ENCODE results near the gene ATM.
A peak's percentile ranks its signal among the peaks of the same experiment; 100 is the strongest.
"Not testable (repeated sequence)": the region's sequence is repeated elsewhere in the genome, so short reads cannot be mapped to it uniquely, and the experiment has no call there.

The ATM gene

DNA sequence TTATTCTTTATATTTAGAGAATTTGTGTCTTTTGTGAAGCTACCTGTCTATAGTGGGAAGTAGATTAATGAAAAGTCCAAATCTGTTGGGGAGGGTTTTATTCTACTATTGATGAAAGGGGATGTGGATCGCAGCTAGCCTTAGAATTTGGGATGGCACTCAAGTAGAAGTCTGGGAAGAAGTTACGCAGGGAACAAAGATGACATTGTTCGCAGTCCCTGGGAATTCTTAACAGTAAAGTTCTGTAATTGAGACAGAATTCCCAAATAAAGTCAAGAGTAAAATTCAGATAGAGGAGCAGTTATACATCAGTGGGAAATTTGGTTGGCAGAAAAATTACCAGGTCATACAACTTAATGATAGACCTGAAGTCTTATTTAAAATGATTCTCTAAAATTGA, 64.1 kb downstream of the ATM start:
- DNase-seq (ENCODE audit: low spot score), result no peak

DNA sequence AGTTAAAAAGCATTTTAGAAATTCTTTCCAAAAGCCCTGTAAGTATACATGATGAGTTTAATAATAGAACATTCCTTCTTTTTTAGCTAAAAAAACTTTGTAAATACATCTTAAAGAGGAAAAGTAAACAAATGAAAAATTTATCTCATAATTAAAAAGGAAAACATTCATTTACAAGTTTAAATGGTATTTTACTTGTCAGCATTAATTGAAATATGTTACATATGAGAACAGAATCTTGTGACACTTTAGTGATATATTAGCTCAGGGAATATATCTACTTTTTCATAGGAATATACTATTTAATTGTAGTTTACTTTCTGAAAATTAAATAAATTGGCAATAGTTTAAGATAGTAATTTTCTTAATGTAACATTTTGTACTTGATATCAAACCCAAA, 66.2 kb downstream of the ATM start:
- DNase-seq (ENCODE audit: low spot score), result not testable (repeated sequence)

DNA sequence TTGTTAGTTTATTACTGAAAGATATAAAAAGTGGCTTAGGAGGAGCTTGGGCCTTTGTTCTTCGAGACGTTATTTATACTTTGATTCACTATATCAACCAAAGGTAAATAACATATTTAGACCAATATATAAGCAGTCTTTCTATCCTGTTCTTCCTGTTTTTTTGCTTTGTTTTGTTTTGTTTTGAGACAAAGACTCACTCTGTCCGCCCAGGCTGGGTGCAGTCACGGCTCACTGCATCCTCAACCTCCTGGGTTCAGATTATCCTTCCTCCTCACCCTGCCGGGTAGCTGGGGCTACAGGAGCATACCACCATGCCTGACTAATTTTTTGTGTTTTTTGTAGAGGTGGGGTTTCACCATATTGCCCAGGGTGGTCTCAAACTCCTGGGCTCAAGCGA, 66.8 kb downstream of the ATM start:
- DNase-seq (ENCODE audit: low spot score), result no peak

- DNase-seq (ENCODE audit: low spot score), result no peak
These were observed 70.4 kb downstream of the ATM start for GRCh38 chr11:108293229-108293628.

DNA sequence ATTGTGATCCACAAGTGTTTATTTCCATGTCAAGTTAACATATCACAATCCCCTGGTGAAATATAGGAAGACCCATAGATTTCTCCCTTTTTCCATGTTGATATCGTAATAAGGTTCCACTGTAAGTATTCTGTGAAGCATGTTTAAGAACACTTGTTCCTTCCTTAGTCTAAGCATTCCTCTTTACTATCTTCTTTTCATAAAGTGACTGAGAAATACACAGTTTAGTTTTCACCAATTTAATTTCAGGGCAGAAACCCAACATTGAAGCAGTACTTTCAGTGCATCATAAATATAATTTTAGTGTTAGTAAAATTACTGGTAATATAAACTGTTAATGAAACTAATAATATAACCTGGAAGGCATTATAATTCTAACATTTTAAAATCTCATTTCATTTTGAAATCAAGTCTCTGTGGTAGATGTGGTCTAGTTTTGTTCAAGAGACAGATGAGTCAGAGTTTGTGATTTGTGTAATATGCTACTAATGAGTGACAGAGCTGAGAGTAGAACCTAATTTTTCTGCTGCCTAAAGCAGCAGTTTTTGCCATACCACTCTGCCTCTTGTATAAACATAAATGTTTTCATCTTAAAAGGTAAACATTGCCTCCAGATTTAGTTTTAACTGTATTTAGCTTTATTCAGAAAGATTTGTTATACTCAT, 79.4 kb downstream of the ATM start:
- no peak for DNase-seq (ENCODE audit: low spot score)

- no peak for DNase-seq (ENCODE audit: low spot score)
These were observed 84.9 kb downstream of the ATM start for GRCh38 chr11:108307751-108308150.

DNA sequence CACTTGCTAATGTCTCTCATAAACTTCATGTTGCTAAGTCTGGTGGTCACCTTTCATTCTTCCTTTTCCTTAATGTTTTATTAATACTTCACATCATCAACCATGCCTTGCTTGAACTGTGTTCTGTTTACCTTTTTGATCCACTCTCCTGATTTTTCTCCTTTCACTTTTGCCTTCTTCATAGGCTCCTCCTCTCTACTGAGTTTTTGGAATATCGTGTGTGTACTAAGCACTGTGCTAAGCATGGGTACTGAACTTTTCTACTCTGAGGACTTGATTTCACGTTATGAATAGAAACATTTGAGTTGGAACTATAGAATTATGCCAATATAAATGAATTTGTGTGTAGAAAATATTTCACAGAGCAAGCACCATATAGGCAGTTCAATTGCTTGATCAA, 90.6 kb downstream of the ATM start:
- DNase-seq (ENCODE audit: low spot score), result no peak

DNA sequence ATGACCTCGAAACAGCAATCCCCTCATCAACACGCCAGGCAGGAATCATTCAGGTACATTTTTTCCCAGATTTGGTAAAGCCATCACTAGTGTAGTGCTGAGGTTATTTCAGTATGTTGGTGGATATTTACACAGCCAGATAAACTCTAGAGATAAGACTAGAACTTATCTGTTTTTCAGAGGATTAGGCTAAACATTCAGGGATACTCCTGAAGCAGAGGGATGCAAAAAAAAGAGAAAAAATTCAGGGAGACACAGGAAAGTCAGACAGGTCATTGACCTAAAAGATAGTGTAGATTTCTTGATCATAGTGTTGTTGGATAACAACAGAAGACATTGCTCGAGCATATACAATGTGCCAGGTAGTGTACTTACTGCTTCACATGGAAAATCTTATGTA, 93.2 kb downstream of the ATM start:
- DNase-seq (ENCODE audit: low spot score), result no peak

GRCh38 chr11:108319541-108320145, 96.8 kb downstream of the ATM start:
- DNase-seq (ENCODE audit: low spot score), result no peak

GRCh38 chr11:108322666-108323065, 99.8 kb downstream of the ATM start:
- no peak for DNase-seq (ENCODE audit: low spot score)

DNA sequence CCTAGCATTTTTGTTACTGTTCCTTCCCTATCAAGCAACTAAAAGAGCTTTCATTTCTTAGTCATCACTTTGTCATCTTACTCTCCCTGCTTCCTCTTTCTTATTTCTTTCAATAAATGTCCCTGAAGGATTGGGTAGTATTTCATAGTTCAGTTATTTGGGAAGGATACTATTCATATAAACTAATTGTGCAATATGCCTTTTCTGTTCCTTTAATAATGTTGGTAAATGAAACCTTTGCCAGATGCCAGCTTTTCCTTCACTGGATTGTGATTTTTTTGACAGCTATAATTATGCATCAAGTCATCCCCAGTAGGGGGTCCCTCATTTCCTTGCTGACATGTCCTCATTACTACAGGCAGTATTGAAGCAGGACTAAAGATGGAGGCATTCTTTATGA, 101.7 kb downstream of the ATM start:
- no peak for DNase-seq (ENCODE audit: low spot score)

GRCh38 chr11:108333403-108333899, 110.6 kb downstream of the ATM start:
- no peak for DNase-seq (ENCODE audit: low spot score)

GRCh38 chr11:108338750-108339149, 115.9 kb downstream of the ATM start:
- DNase-seq (ENCODE audit: low spot score), result no peak

GRCh38 chr11:108340973-108341372, 118.1 kb downstream of the ATM start:
- DNase-seq (ENCODE audit: low spot score), result peak; percentile 12

- DNase-seq (ENCODE audit: low spot score), result no peak
These were observed 118.8 kb downstream of the ATM start for GRCh38 chr11:108341654-108342053.

- no peak for DNase-seq (ENCODE audit: low spot score)
These were observed 120.8 kb downstream of the ATM start for GRCh38 chr11:108343714-108344113.

DNA sequence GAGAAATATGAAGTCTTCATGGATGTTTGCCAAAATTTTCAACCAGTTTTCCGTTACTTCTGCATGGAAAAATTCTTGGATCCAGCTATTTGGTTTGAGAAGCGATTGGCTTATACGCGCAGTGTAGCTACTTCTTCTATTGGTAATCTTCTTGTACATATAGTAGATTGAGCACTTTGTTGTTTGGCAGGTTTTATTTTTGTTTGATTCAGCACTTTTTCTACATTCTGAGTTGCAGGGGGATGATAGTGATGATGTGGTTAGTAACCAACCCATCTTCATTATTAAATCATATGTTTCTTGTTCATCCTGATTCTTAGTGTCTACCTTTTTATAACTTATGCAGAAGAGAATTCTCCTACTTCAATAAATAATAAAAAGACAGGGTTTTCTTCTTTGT, 122.9 kb downstream of the ATM start:
- no peak for DNase-seq (ENCODE audit: low spot score)

- DNase-seq (ENCODE audit: low spot score), result no peak
These were observed 123.6 kb downstream of the ATM start for GRCh38 chr11:108346451-108346850.

GRCh38 chr11:108351468-108351867, 128.6 kb downstream of the ATM start:
- DNase-seq (ENCODE audit: low spot score), result no peak

DNA sequence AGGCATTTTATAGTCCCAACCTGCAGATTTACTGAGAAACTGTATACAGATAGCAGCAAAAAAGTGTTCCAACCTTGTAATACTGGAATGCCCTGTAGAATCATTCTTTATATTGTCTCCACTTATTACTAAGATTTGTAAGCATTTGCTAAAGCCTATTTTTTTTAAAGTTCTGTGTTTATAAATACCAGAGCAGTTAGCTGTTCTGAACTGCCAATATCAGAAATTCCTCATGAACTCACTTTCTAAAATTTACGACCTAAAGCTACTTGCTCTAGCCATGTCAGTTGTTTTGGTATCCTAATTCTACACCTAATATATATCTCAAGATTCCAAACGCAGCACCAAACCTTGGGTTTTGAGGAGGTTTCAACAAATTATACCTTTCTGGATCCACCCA, 141.3 kb downstream of the ATM start:
- DNase-seq (ENCODE audit: low spot score), result no peak

GRCh38 chr11:108368134-108368533, 145.3 kb downstream of the ATM start:
- no peak for DNase-seq (ENCODE audit: low spot score)

DNA sequence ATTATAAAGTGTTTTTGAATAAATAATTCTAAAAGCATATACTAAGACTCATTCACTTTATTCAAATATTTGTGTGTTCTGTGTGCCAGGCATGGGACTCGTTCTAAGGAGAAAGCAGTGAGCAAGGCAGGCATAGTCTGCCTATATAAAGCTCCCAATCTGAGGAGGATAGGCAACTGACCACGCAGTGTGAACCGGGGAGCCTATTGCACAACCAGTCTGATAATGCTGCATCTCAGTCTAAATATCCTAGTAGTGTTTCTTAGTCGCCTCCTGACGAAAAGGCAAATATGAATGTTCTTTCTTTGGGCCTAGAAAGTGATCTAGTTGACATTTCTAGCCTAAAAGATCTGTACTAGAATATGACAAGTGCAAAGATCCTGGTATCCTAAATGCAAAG, 146.2 kb downstream of the ATM start:
- no peak for DNase-seq (ENCODE audit: low spot score)

GRCh38 chr11:108370315-108370714, 147.4 kb downstream of the ATM start:
- DNase-seq (ENCODE audit: low spot score), result no peak

GRCh38 chr11:108370990-108371389, 148.1 kb downstream of the ATM start:
- no peak for DNase-seq (ENCODE audit: low spot score)
